Testis (tissue), 3 donors: Measurements from ENCODE around the gene CYB5R4. TPM values are rescaled to one million over a fixed set of nuclear protein-coding genes. Genes with fewer than 3 reads are reported as not detected.

Experiments
- DNase-seq: peaks from one replicate; pipeline ENCODE4 v3.0.0-alpha.2; 2019
- H3K27ac ChIP-seq, 2 donors: fragments of 200-600 bp; sonication (generic); one replicate each; pipeline ENCODE4 v1.5.1; 2019
- H3K27me3 ChIP-seq: fragments of 200-600 bp; sonication (generic); one replicate; pipeline ENCODE4 v1.5.1; 2019
- H3K36me3 ChIP-seq: fragments of 200-600 bp; sonication (generic); one replicate; pipeline ENCODE4 v1.5.1; 2017; ENCODE audit warnings: low read depth; ENCODE audit errors: missing control alignments
- H3K4me1 ChIP-seq: fragments of 200-600 bp; sonication (generic); one replicate; pipeline ENCODE4 v1.5.1; 2019
- H3K4me3 ChIP-seq, 2 donors: fragments of 200-600 bp; sonication (generic); one replicate each; pipeline ENCODE4 v1.5.1; 2017 to 2019
- H3K9me3 ChIP-seq: fragments of 200-600 bp; sonication (generic); one replicate; pipeline ENCODE4 v1.5.1; 2017
- POLR2A ChIP-seq: fragments of 450-650 bp; IDR thresholded peaks from one replicate; pipeline ENCODE4 v1.6.1; 2017; ENCODE audit warnings: antibody characterized with exemption, mild to moderate bottlenecking, moderate library complexity
- WGBS, 2 donors: methylation state at CpG; one replicate each; pipeline ENCODE4 v1.1.5; 2018; 5-methylcytosine and 5-hydroxymethylcytosine counted together
- intact Hi-C: fragments of 100-400 bp; cut with DNase I; formaldehyde crosslinking; loops from one replicate; pipeline ENCODE4 v1.15.1; 2023; ENCODE audit warnings: low total_unique reads
- polyA plus RNA-seq: library from polyadenylated mRNA; stranded (reverse); fragments of 350-450 nt; fragmentation: Illumina TruSeq; extraction: RNeasy Lipid Tissue Mini Kit (QIAGEN cat#74804); gene quantifications from one replicate; pipeline ENCODE4 v1.2.3, GENCODE V29; 2014; ENCODE audit warnings: low read depth, low replicate concordance; ENCODE audit not compliant: insufficient read depth
- total RNA-seq, 2 donors: library from RNA; depleted of rRNA; stranded (reverse); fragments of >200 nt; gene quantifications; one replicate each; pipeline ENCODE4 v1.2.3, GENCODE V29; 2016
- TF ChIP-seq, protein P1 (sequence below), 3 experiments: fragments of 450-650 bp in 2 of 3; fragments of 200-600 bp in 1 of 3; sonication (generic) in 1 of 3; IDR thresholded peaks; one replicate each; pipeline ENCODE4 v1.5.1; 2016 to 2019; ENCODE audit warnings: antibody characterized with exemption in 3 of 3, mild to moderate bottlenecking in 2 of 3, moderate library complexity in 1 of 3

Gene CYB5R4
- total and polyA plus RNA-seq, 3 donors from 2014 or later = 18.2 to 53.5 (median 20.5) TPM

- 45 to 48% methylated on average over 3 of the region's 3 CpGs for WGBS, 2 donors
- no peak for DNase-seq
- intact Hi-C loops = no loop called here
Measured at GRCh38 chr6:83824388-83824801, 35.1 kb upstream of the CYB5R4 start.

GRCh38 chr6:83824831-83825230, 34.7 kb upstream of the CYB5R4 start:
- TF ChIP-seq POLR2A = no peak
- TF ChIP-seq, protein P1, sequence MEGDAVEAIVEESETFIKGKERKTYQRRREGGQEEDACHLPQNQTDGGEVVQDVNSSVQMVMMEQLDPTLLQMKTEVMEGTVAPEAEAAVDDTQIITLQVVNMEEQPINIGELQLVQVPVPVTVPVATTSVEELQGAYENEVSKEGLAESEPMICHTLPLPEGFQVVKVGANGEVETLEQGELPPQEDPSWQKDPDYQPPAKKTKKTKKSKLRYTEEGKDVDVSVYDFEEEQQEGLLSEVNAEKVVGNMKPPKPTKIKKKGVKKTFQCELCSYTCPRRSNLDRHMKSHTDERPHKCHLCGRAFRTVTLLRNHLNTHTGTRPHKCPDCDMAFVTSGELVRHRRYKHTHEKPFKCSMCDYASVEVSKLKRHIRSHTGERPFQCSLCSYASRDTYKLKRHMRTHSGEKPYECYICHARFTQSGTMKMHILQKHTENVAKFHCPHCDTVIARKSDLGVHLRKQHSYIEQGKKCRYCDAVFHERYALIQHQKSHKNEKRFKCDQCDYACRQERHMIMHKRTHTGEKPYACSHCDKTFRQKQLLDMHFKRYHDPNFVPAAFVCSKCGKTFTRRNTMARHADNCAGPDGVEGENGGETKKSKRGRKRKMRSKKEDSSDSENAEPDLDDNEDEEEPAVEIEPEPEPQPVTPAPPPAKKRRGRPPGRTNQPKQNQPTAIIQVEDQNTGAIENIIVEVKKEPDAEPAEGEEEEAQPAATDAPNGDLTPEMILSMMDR (IDR thresholded peaks at IDR 0.05) = no peak
- WGBS, 2 donors = 43 to 77% methylated on average over 2 of the region's 2 CpGs
- intact Hi-C loops = no loop called here
- Histone ChIP-seq H3K27ac (no peak overlapping the region), H3K36me3 (no peaks in the 10 kb centered on the region), H3K4me3 (no peak overlapping the region), H3K27me3 (no peaks in the 10 kb centered on the region), H3K9me3 (no peaks in the 10 kb centered on the region), H3K4me1 (no peaks in the 10 kb centered on the region)
- DNase-seq = no peak

More at GRCh38 chr6:83824388-83824801, 35.1 kb upstream of the CYB5R4 start:
- Histone ChIP-seq H3K4me1 (no peaks in the 10 kb centered on the region), H3K27ac (no peak overlapping the region), H3K36me3 (no peaks in the 10 kb centered on the region), H3K4me3 (no peak overlapping the region), H3K9me3 (no peaks in the 10 kb centered on the region), H3K27me3 (no peaks in the 10 kb centered on the region)
- TF ChIP-seq POLR2A = no peak
- TF ChIP-seq, protein P1 (IDR thresholded peaks at IDR 0.05) = no peak

GRCh38 chr6:83827050-83827449, 32.4 kb upstream of the CYB5R4 start:
- WGBS, 2 donors = 60 to 64% methylated on average over 2 of the region's 2 CpGs

GRCh38 chr6:83838727-83839126, 20.8 kb upstream of the CYB5R4 start:
- no peak for DNase-seq
- WGBS, 2 donors = 77 to 81% methylated on average over 6 of the region's 6 CpGs
- no peak overlapping the region for H3K4me3 ChIP-seq
- H3K9me3 ChIP-seq = no peaks in the 10 kb centered on the region
- TF ChIP-seq POLR2A = no peak
- TF ChIP-seq, protein P1 (IDR thresholded peaks at IDR 0.05) = no peak
- intact Hi-C loops = no loop called here
- no peaks in the 10 kb centered on the region for H3K27me3 ChIP-seq
- H3K27ac ChIP-seq = no peak overlapping the region
- no peaks in the 10 kb centered on the region for H3K36me3 ChIP-seq
- H3K4me1 ChIP-seq = no peaks in the 10 kb centered on the region

More at GRCh38 chr6:83827050-83827449, 32.4 kb upstream of the CYB5R4 start:
- Histone ChIP-seq H3K27ac (no peak overlapping the region), H3K27me3 (no peaks in the 10 kb centered on the region), H3K36me3 (no peaks in the 10 kb centered on the region), H3K9me3 (no peaks in the 10 kb centered on the region), H3K4me1 (no peaks in the 10 kb centered on the region), H3K4me3 (no peak overlapping the region)
- no peak for TF ChIP-seq POLR2A
- TF ChIP-seq, protein P1 (IDR thresholded peaks at IDR 0.05) = no peak
- intact Hi-C loops = no loop called here
- no peak for DNase-seq

- intact Hi-C loops = no loop called here
- WGBS, 2 donors = 91 to 95% methylated on average over 3 of the region's 3 CpGs
- Histone ChIP-seq H3K4me3 (no peak overlapping the region), H3K36me3 (no peaks in the 10 kb centered on the region), H3K27ac (no peak overlapping the region), H3K27me3 (no peaks in the 10 kb centered on the region), H3K4me1 (no peaks in the 10 kb centered on the region), H3K9me3 (no peaks in the 10 kb centered on the region)
- DNase-seq = no peak
- no peak for TF ChIP-seq POLR2A
- TF ChIP-seq, protein P1 (IDR thresholded peaks at IDR 0.05) = no peak
Measured at GRCh38 chr6:83844170-83844569, 15.3 kb upstream of the CYB5R4 start.
